ENCODE data around the gene GRIN2A.

GRIN2A gene

GRCh38 chr16:10130538-10130937, 51.7 kb downstream of the GRIN2A start:
- H3K27ac ChIP-seq (ENCODE audit: poor library complexity, severe bottlenecking): no peak overlapping the region
- H3K4me1 ChIP-seq (ENCODE audit: insufficient read depth, poor library complexity, severe bottlenecking): no peaks in the 10 kb centered on the region
- H3K36me3 ChIP-seq (ENCODE audit: low read depth): no peaks in the 10 kb centered on the region
- no peak for TF ChIP-seq CTCF (IDR thresholded peaks at IDR 0.05; ENCODE audit: poor library complexity, severe bottlenecking)
- DNase-seq (ENCODE audit: low spot score): no peak
- ATAC-seq (ENCODE audit: low read depth): no peak
- H3K9me3 ChIP-seq (ENCODE audit: severe bottlenecking): no peaks in the 10 kb centered on the region
- no peaks in the 10 kb centered on the region for H3K27me3 ChIP-seq (ENCODE audit: insufficient read depth, poor library complexity, severe bottlenecking)
- no peak overlapping the region for H3K4me3 ChIP-seq (ENCODE audit: severe bottlenecking)

GRCh38 chr16:10128397-10129258, 53.6 kb downstream of the GRIN2A start:
- no peak overlapping the region for H3K27ac ChIP-seq (ENCODE audit: poor library complexity, severe bottlenecking)
- TF ChIP-seq CTCF (IDR thresholded peaks at IDR 0.05; ENCODE audit: poor library complexity, severe bottlenecking): no peak
- H3K4me3 ChIP-seq (ENCODE audit: severe bottlenecking): no peak overlapping the region
- peaks cover 5% of the 10 kb centered on the region for H3K27me3 ChIP-seq (ENCODE audit: insufficient read depth, poor library complexity, severe bottlenecking)
- H3K9me3 ChIP-seq (ENCODE audit: severe bottlenecking): no peaks in the 10 kb centered on the region
- DNase-seq (ENCODE audit: low spot score): no peak
- no peaks in the 10 kb centered on the region for H3K4me1 ChIP-seq (ENCODE audit: insufficient read depth, poor library complexity, severe bottlenecking)
- no peaks in the 10 kb centered on the region for H3K36me3 ChIP-seq (ENCODE audit: low read depth)
- no peak for ATAC-seq (ENCODE audit: low read depth)

GRCh38 chr16:10126686-10127085, 55.5 kb downstream of the GRIN2A start:
- Histone ChIP-seq H3K27ac (ENCODE audit: poor library complexity, severe bottlenecking) (no peak overlapping the region), H3K4me3 (ENCODE audit: severe bottlenecking) (no peak overlapping the region), H3K9me3 (ENCODE audit: severe bottlenecking) (no peaks in the 10 kb centered on the region), H3K4me1 (ENCODE audit: insufficient read depth, poor library complexity, severe bottlenecking) (no peaks in the 10 kb centered on the region), H3K36me3 (ENCODE audit: low read depth) (no peaks in the 10 kb centered on the region), H3K27me3 (ENCODE audit: insufficient read depth, poor library complexity, severe bottlenecking) (peaks cover 10% of the 10 kb centered on the region)
- ATAC-seq (ENCODE audit: low read depth): no peak
- no peak for TF ChIP-seq CTCF (IDR thresholded peaks at IDR 0.05; ENCODE audit: poor library complexity, severe bottlenecking)
- DNase-seq (ENCODE audit: low spot score): no peak

- Histone ChIP-seq H3K9me3 (ENCODE audit: severe bottlenecking) (no peaks in the 10 kb centered on the region), H3K27ac (ENCODE audit: poor library complexity, severe bottlenecking) (no peak overlapping the region), H3K4me3 (ENCODE audit: severe bottlenecking) (no peak overlapping the region), H3K36me3 (ENCODE audit: low read depth) (no peaks in the 10 kb centered on the region), H3K4me1 (ENCODE audit: insufficient read depth, poor library complexity, severe bottlenecking) (no peaks in the 10 kb centered on the region), H3K27me3 (ENCODE audit: insufficient read depth, poor library complexity, severe bottlenecking) (peaks cover 10% of the 10 kb centered on the region)
- DNase-seq (ENCODE audit: low spot score) (no peak), ATAC-seq (ENCODE audit: low read depth) (no peak)
- TF ChIP-seq CTCF (IDR thresholded peaks at IDR 0.05; ENCODE audit: poor library complexity, severe bottlenecking): no peak
Measured at GRCh38 chr16:10123141-10123540, 59.1 kb downstream of the GRIN2A start.

- no peaks in the 10 kb centered on the region for H3K4me1 ChIP-seq (ENCODE audit: insufficient read depth, poor library complexity, severe bottlenecking)
- no peak for ATAC-seq (ENCODE audit: low read depth)
Measured at GRCh38 chr16:10122546-10122945, 59.7 kb downstream of the GRIN2A start.

More at GRCh38 chr16:10122546-10122945, 59.7 kb downstream of the GRIN2A start:
- Histone ChIP-seq H3K36me3 (ENCODE audit: low read depth) (no peaks in the 10 kb centered on the region), H3K4me3 (ENCODE audit: severe bottlenecking) (no peak overlapping the region), H3K9me3 (ENCODE audit: severe bottlenecking) (no peaks in the 10 kb centered on the region), H3K27me3 (ENCODE audit: insufficient read depth, poor library complexity, severe bottlenecking) (peaks cover 10% of the 10 kb centered on the region), H3K27ac (ENCODE audit: poor library complexity, severe bottlenecking) (no peak overlapping the region)
- TF ChIP-seq CTCF (IDR thresholded peaks at IDR 0.05; ENCODE audit: poor library complexity, severe bottlenecking): peak; percentile 31
- no peak for DNase-seq (ENCODE audit: low spot score)
